T-helper 22 cell (primary cell): ENCODE data around the gene CXCR5.

Experiments used
- DNase-seq: peaks from one replicate; pipeline ENCODE4 v3.0.0-alpha.2; 2020; ENCODE audit warnings: low read depth

The CXCR5 gene

DNA sequence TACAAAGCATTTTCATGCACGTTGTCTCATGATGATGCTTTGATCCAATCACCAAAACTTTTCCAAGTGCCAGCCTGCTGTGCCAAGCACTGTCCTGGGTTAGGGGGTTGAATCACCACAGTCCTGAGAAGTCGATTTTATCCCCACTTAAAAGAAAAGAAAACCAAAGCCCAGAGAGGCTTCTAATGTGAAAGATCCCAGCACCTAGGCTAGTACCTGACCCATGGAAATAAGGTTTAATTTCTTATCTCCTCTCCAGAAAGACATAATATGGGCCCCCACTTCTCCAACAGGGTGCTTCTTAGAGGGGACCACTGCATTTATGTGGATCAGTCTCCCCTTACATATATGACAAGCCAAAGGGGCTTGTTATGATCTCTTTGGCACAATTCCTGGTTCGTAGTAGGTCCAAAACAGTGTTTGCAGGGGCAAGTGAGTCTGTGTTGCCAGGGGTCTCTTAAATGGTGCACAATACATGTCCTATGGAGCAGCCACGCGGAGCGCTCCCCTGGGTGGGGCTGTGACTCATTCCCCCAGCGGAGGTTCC, 43.9 kb downstream of the CXCR5 start:
- DNase-seq: no peak

GRCh38 chr11:118928101-118928869, 44.6 kb downstream of the CXCR5 start:
- peak; percentile 98 for DNase-seq

DNA sequence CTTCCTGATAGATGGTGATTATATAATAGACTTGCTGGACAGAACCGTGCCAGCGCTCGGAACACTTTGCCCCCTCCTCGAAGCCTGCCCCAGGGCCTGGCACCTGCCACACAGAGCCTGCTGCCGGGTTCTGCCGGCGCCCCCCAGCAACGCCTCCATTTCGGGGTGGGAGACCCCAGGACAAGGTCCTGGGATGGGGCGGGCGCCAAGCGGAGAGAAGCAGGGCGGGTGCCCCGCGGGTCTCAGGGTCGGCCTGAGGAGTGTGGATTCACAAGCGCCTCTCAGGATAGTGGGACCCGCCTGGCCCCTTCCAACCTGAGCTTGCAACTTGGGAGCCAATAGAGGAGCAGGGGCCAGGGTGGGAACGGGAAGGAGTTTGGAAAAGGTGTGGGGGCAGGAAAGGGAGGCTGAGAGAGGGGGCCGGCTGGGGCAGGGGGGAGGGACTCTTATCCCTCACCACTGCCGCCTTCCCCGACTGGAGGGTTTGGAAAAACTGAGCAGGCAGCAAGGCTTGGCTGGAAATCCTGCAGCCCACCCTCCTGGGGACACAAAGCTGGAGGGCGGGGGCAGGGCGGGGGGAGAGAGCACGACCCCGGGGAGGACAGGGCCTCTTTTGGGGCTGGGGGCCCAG, 45.3 kb downstream of the CXCR5 start:
- DNase-seq: no peak

DNA sequence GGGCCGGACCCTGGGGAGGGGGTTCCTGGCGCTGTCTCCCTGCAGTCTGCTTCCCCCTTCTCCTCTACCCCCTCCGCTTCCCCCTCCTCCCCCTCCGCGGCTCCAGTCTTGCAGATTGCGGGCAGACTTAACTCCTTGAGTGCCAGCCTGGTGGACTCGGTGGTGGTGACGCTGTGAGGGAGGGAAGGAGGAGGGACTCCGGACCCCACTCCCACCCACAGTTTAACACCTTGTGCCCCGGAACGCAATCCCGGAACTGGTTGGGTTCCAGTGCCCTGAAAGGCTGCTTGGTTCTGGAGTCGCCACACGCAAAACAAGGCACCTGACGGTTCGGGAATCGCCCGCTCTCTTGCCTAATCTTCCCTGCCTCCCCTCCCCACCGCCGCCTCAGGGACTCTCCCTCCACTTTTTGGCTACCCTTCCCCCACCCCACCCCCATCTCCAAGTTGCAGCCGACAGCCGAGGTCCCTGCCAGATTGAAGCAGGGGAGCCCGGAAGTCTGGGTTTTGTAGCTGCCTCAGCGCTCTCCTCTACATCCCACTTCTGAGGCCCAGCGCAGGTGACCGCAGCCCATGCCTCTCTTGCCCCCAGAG, 45.9 kb downstream of the CXCR5 start:
- peak; percentile 80 for DNase-seq

GRCh38 chr11:118930094-118930712, 46.5 kb downstream of the CXCR5 start:
- peak; percentile 73 for DNase-seq

DNA sequence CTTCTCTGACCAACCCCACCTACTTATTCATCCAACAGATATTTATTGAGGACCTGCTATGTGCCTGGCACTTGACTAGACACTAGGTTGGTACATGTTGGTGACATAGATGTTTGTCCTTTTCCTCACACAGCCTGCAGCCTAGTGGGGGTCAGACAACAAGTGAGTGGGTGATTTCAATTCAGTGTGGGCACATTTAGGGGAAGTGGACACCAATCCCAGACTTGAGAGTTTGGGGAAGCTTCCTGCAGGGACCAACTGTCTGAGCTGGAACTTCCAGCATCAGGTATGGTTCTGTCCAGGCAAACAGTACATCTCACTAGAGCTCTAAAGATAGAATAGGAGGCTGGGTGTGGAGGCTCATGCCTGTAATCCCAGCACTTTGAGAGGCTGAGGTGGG, 47.9 kb downstream of the CXCR5 start:
- DNase-seq: no peak

- no peak for DNase-seq
These were observed 49.8 kb downstream of the CXCR5 start for GRCh38 chr11:118933486-118933885.

DNA sequence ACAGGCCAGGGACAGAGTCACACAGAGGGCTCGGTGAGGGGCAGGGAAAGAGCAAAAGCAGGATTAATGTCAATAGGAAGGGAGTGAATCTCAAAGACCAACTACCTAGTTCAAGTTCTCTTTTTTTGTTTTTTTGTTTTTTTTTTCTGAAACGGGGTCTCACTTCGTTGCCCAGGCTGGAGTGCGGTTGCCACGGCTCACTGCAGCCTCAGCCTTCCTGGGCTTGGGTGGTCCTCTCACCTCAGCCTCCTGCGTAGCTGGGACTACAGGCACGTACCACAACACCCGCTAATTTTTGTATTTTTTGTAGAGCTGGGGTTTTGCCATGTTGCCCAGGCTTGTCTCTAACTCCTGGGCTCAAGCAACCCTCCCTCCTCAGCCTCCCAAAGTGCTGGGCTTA, 51.7 kb downstream of the CXCR5 start:
- no peak for DNase-seq

GRCh38 chr11:118938491-118939403, 55.1 kb downstream of the CXCR5 start:
- DNase-seq: no peak

- no peak for DNase-seq
These were observed 55.8 kb downstream of the CXCR5 start for GRCh38 chr11:118939404-118939915.

GRCh38 chr11:118939953-118940598, 56.4 kb downstream of the CXCR5 start:
- no peak for DNase-seq

GRCh38 chr11:118947091-118947490, 63.4 kb downstream of the CXCR5 start:
- DNase-seq: no peak
